Measurements from ENCODE around the gene GPR146. TPM values are rescaled to one million over a fixed set of nuclear protein-coding genes. Genes with fewer than 3 reads are reported as not detected.
A peak's percentile ranks its signal among the peaks of the same experiment; 100 is the strongest.

GPR146 gene
- total and polyA plus RNA-seq, 2 of the 13 experiments (the other 11 are each of a cell fraction or from before 2014, with no cell fraction given), result 2.0 to 15.9 TPM

- no peak for TF ChIP-seq ZHX2 (IDR thresholded peaks at IDR 0.05; ENCODE audit: low read depth)
- no peak for TF ChIP-seq ZHX2 (CRISPR knock-in tag; IDR thresholded peaks at IDR 0.05; ENCODE audit: borderline replicate concordance)
- peak; percentile 69 for TF ChIP-seq ZNF687 (CRISPR knock-in tag; IDR thresholded peaks at IDR 0.05)
- TF ChIP-seq ZNF775 (CRISPR knock-in tag; IDR thresholded peaks at IDR 0.05; ENCODE audit: borderline replicate concordance), result no peak
- no peak for TF ChIP-seq SAP130 (CRISPR knock-in tag; IDR thresholded peaks at IDR 0.05; ENCODE audit: low read depth)
- TF ChIP-seq E2F5 (CRISPR knock-in tag; conservative IDR thresholded peaks at IDR 0.05), result no peak
- TF ChIP-seq ZZZ3 (CRISPR knock-in tag; IDR thresholded peaks at IDR 0.05; ENCODE audit: borderline replicate concordance), result no peak
- TF ChIP-seq SRF (IDR thresholded peaks at IDR 0.05; ENCODE audit: low read depth, low read length), result no peak
- no peak for TF ChIP-seq ZNF570 (CRISPR knock-in tag; IDR thresholded peaks at IDR 0.05; ENCODE audit: borderline replicate concordance)
- no peak for TF ChIP-seq ZNF709 (CRISPR knock-in tag; IDR thresholded peaks at IDR 0.05)
- peak; percentile 27; the same call in 1 of the 2 replicates for TF ChIP-seq BHLHE40 (IDR thresholded peaks at IDR 0.05; ENCODE audit: low read length)
- TF ChIP-seq NR2C2 (CRISPR knock-in tag; IDR thresholded peaks at IDR 0.05; ENCODE audit: borderline replicate concordance), result 0 out of 2 replicates have a peak, but pooled peaks have one; percentile 43
- peak; percentile 96 for TF ChIP-seq ZBTB38 (CRISPR knock-in tag; IDR thresholded peaks at IDR 0.05)
- TF ChIP-seq HOXD1 (CRISPR knock-in tag; IDR thresholded peaks at IDR 0.05), result no peak
- no peak for TF ChIP-seq ZNF543 (CRISPR knock-in tag; IDR thresholded peaks at IDR 0.05)
- TF ChIP-seq ZNF160 (CRISPR knock-in tag; IDR thresholded peaks at IDR 0.05), result no peak
- TF ChIP-seq ZFP36 (IDR thresholded peaks at IDR 0.05; ENCODE audit: borderline replicate concordance, low read depth, low read length, partially characterized antibody), result no peak
- TF ChIP-seq ZFP37 (CRISPR knock-in tag; IDR thresholded peaks at IDR 0.05; ENCODE audit: borderline replicate concordance), result no peak
- TF ChIP-seq ADNP (CRISPR knock-in tag; IDR thresholded peaks at IDR 0.05), result no peak
Observed at GRCh38 chr7:1096156-1097119, 52.1 kb downstream of the GPR146 start (continued).

Data from HepG2 (cell line).